ENCODE results near the gene C8G.

The C8G gene

DNA sequence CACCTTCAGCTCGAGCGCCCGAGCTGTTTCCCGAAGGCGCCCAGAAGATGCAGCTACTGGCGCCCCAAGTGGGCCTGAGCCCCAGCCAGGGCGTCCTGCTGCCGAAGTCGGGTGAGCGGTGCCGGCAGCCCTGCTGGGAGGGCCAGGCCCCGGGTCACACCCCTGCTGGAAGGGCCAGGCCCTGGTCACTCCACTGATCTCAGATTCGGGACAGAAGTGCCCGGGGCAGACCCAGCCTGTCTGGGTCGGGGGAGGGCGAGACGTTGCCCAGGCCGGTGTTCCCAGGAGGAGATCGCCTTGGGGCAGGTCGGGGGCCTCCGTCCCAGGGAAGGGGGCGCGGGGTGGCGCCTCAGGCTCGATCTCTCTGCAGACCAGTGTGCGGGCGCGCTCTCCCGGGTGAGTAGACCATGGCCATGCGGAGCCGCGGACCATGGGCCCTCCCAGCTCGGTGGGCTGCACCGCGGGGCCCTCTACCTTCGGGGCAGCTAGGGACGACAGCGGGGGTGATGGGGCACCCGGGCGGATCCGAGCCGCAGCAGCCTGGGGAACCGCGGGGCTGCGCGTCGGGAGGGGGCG, 40.1 kb downstream of the C8G start:
- no peak for DNase-seq

DNA sequence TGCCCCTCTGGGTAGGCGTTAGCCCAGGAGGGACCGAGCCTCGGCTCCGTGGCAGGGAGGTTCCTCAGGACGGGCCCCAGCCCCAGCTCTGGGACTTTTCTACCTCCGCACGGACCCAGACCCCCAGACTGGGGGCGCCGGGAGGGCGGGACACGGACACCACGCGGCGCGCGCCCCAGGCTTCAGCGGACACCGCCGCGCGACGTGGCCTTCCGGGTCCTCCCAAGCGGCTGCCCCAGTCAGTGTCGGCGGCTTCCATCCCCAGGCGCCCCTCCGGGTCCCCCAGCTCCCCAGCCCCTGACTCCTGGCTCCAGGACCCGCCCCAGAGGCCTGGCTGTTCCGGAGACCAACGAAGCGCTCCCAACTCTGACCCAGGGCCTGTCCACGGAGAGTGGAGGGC, 40.8 kb downstream of the C8G start:
- no peak for DNase-seq

DNA sequence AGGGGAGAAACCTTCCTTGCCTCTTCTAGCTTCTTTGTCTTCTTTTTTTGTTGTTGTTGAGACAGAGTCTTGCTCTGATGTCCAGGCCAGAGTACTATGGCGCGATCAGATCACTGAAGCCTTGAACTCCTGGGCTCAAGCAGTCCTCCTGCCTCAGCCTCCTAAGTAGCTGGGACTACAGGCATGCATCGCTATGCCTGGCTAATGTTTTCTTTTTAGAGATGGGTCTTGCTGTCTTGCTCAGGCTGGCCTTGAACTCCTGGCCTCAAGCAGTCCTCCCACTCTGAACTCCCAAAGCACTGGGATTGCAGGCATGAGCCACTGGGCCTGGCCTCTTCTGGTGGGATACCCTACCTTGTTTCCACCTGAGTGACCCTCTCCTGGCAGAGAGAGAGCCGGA, 43.8 kb downstream of the C8G start:
- no peak for DNase-seq

DNA sequence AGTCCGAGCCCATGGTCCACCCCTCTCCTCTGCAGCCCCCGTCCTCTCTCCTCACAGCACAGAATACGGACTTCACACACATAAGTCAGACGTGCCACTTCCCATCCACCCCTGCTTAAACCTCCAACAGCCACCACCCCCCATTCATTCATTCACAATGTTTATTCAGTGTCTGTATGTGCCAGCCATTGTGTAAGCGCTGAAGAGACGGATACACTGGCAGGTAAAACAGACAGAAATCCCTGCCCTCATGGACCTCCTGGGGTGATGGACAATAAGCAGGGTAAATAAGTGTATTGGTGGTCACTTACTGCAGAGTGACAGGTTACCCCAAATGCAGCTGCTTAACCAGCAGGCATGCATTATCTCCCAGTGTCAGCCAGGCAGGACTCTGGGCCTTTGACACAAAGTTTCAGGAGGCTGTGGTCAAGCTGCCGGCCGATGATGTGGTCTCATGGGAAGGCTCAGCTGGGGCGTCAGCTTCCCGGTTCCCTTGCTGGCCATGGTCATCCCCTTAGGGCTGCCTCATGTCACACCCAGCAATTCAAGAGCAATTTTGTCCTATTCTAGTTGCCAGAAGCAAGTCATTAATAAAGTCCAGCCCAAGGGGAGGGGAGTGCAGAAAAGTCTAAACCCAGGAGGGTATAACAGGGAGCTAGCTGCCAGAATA, 45.3 kb downstream of the C8G start:
- no peak for DNase-seq

DNA sequence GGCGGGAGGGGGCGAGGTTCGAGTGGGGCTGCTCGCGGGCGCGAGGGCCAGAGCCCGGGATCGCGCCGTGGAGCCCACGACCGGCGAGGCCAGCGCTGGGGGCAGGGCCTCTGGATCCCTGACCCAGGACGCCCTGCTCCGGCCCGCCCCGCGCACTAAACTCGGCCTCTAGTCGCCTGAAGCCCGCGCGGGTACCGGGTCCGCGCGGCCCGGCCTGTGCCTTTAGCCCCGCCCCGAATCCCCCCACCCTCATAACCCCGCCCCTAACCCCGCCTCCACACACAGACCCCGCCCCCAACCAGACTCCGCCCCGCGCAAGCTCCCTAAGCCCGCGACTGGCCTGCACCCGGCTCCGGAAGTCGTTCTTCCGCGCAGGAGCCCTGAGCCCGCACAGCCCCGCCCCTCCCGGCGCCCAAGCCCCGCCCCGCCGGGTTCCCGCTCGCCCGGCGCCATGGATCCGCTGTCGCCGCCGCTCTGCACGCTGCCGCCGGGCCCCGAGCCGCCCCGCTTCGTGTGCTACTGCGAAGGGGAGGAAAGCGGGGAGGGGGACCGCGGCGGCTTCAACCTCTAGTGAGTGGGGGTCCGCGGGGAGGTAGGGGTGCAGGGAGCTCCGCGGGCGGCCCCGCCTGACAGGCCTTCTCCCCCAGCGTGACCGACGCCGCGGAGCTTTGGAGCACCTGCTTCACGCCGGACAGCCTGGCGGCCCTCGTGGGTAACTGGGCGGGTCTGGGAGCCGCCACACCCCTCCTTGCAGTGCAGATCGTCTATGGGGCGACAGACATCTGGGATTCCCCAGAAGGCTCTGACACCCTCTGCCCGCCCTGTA, 47.2 kb downstream of the C8G start, which contains the start of gene PAXX:
PAXX (plus strand) TSS at position 430 of the 826 bp plus-strand sequence; CDS start at position 452, 22 bp downstream.
- peak; percentile 91 for DNase-seq

DNA sequence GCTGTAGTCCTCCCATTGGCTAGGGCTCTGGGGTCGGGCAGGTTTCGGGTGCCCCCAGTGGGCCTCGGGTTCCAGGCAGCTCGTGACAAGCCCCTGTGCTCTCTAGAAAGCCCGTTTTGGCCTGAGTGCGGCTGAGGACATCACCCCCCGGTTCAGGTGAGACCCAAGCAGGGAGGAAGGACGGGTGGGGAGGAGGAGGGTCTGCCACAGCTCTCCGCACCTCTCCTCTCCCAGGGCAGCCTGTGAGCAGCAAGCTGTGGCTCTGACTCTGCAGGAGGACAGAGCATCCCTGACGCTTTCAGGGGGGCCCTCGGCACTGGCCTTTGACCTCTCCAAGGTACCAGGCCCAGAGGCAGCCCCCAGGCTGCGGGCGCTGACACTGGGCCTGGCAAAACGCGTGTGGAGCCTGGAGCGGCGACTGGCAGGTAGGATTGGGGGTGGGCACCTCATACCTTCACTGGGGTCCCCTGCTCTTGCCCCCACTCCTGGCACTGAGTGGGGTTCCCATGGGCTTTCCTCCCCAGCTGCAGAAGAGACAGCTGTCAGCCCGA, 47.9 kb downstream of the C8G start:
- no peak for DNase-seq

DNA sequence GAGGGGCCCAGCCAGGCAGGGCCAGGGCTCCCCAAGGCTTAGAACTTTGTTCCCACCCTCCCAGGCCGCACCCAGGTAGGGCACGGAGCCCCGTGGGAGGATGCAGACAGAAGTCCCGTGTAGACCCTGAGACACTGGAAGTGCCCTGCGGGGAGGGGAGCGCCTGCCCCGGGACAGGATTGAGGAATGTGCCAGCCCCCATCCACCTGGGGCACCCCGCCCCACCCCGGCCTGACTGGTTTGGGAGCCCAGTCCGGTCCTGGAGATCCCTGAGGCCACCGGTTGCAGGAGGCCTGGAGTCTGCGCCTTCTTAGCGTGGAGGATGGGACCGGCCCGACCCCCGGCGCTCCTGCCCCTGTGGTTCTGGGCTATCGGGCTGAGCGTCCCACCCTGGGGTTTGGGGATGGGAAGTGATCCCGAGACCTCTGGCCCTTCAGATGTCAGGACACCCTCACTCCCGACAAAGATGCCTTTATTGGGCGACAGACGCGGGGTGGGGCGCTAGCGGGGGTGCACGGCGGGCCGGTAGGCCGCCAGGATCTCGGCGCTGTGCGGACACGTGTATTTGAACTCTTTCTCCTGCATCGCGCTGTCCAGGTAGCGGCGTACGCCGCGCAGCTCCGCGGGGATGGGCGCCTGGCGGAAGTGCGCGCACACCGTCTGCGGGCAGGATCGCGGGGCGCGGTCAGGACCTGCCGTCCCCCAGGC, 49.3 kb downstream of the C8G start:
- DNase-seq = no peak

DNA sequence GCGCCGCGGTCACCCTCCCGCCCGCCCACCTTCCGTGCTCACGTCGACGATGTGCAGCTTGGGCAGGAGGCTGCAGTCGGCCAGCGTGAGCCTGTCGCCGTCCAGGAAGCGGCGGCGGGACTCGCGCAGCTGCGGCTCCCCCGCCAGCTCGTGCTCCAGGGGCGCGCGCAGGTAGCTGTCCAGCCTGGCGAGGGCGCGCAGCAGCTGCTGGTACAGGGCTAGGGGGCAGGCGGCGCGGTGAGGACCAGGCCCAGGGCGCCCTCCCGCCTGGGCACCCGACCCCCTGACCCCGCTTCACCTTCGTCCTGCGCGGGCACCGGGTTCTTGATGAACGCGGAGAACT, 49.8 kb downstream of the C8G start:
- no peak for DNase-seq

DNA sequence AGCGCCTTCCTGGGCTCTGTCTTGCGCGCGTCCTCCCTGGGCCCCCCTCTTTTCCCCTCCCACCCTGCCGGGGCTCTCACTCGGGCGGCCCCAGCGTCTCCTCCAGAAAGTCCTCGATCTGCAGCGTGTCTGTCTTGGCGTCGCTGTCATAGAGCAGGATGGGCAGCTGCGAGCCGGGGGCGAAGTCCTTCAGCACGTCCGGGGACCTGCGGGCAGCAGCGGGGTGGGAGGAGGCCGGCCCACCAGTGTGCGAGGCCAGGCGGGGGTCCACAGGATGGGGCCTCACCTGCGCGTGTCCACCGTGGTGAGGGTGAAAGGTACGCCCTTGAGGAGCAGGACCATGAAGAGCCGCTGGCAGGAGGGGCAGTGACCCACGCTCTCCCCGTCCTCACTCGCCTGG, 50.3 kb downstream of the C8G start:
- DNase-seq = no peak

DNA sequence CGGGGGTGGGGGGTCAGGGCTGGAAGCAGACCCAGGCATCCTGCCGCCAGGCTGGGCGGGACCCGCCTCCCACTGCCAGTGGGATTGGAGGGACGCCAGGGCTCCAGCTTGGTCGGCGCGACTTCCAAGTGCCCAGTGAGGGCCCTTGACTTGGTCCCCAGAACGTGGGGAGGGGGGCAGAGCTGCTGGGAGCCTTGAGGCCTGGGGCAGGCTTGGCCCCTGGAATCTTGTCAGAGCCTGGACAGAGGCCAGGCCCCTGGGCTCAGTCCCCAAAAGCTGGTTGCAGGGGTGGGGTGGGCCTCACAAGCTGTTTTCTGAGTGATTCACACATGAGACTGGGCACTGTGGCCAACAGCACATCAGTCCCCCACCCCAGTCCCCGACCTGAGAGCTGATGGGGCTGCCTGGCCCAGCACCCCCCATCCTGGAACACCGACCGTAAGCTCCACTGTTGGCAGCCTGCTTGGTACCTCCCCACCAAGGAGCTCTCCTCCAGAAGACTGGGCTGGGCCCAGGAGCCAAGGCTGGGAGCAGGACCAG, 50.8 kb downstream of the C8G start:
- DNase-seq = peak; percentile 55
